A549 treated with DMSO at 1 μM for 4 hours (cell line): ENCODE measurements around the gene PCDHGA4. TPM values are rescaled to one million over a fixed set of nuclear protein-coding genes. Genes with fewer than 3 reads are reported as not detected.

ENCODE experiments used
- total RNA-seq: library from RNA; stranded (reverse); fragments of 200-300 nt; extraction: Qiagen RNA extraction; gene quantifications from 5 replicates; pipeline ENCODE4 v1.2.3, GENCODE V29; 2022; ENCODE audit warnings: low read depth

The PCDHGA4 gene
- total RNA-seq, 1 experiment from 2014 or later: 0.14 TPM

DNA sequence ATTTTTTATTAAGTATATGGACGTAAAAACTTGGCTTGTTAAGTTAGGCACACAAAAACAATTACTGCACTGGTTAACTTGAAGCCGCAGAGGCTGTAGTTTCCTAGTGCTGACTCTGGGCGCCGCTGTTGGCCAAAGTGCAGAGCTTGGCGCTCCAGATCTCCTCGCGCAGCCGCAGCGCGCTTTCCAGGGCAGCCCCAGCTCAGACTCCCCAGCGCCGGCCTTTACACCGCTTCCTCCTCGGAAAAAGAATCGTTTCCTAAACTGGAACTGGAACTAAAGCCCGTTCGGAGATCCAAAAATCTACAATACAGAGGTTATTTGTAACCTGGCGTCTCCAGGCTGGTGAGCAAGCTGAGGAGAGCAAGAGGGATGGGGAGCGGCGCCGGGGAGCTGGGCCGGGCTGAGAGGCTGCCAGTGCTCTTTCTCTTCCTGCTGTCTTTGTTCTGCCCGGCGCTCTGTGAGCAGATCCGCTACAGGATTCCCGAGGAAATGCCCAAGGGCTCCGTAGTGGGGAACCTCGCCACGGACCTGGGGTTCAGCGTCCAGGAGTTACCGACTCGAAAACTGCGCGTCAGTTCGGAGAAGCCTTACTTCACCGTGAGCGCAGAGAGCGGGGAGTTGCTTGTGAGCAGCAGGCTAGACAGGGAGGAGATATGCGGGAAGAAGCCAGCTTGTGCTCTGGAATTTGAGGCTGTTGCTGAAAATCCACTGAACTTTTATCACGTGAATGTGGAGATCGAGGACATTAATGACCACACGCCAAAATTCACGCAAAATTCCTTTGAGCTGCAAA, 43.1 kb downstream of the PCDHGA4 start, which contains the start of gene PCDHGB5:
Gene PCDHGB5, plus strand, starts transcription at position 192 of the 796 bp plus-strand sequence. Its CDS starts 181 bp downstream, at position 373.

DNA sequence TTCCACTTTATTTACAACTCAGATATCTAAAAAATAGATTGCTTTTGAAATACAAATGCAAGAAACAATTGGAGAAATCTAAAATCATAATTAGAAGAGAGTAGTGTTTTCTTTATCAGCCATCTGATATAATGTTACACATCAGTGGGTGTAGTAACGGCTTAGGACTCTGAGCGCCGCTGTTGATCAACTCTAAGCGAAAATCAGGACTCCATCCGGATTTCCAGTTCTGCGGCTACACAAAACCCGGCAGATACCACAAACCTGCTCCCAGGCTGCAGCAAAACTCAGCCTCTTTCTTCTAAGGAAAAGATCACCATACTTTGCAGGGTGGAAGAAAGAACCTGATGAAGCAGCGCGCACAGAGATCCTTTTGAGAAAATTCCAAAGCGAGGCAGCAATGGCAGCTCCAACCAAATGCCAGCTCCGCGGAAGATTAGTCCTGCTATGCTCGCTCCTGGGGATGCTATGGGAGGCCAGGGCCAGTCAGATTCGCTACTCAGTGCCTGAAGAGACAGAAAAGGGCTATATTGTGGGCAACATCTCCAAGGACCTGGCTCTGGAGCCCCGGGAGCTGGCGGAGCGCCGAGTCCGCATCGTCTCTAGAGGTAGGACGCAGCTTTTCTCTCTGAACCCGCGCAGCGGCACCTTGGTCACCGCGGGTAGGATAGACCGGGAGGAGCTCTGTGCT, 47.9 kb downstream of the PCDHGA4 start, which contains the start of gene PCDHGA9:
Gene PCDHGA9, plus strand, starts transcription at position 226 of the 691 bp plus-strand sequence. Its CDS starts 175 bp downstream, at position 401.

Other genes with a start within 250 kb of the PCDHGA4 start
- 0.03 to 0.17 TPM (median 0.05 TPM) in 5 replicates for gene PCDHB4, start 233.2 kb upstream of the PCDHGA4 start, total RNA-seq
- 1.2 to 1.9 TPM (median 1.4 TPM) in 5 replicates for gene PCDHB5, start 219.8 kb upstream of the PCDHGA4 start, total RNA-seq
- 0.85 to 1.3 TPM (median 1.1 TPM) in 5 replicates for gene PCDHB6, start 205.0 kb upstream of the PCDHGA4 start, total RNA-seq
- not detected in 5 replicates for gene PCDHB7, start 182.4 kb upstream of the PCDHGA4 start, total RNA-seq
- 0.24 to 0.35 TPM (median 0.29 TPM) in 5 replicates for gene PCDHB8, start 177.2 kb upstream of the PCDHGA4 start, total RNA-seq
- gene PCDHB16, start 172.6 kb upstream of the PCDHGA4 start, total RNA-seq: 0.04 to 0.19 TPM (median 0.06 TPM) in 5 replicates
- gene PCDHB9, start 167.9 kb upstream of the PCDHGA4 start, total RNA-seq: 0.05 to 0.12 TPM in 2 of 5 replicates, not detected in the others
- gene PCDHB10, start 162.7 kb upstream of the PCDHGA4 start, total RNA-seq: 0.04 to 0.06 TPM (median 0.05 TPM) in 3 of 5 replicates, not detected in the others
- 0.07 to 0.12 TPM (median 0.11 TPM) in 3 of 5 replicates, not detected in the others for gene PCDHB11, start 155.4 kb upstream of the PCDHGA4 start, total RNA-seq
- 0.02 TPM in 1 of 5 replicates, not detected in the others for gene PCDHB12, start 146.3 kb upstream of the PCDHGA4 start, total RNA-seq
- 0.05 to 0.09 TPM (median 0.06 TPM) in 5 replicates for gene PCDHB13, start 141.1 kb upstream of the PCDHGA4 start, total RNA-seq
- 0.05 to 0.15 TPM (median 0.08 TPM) in 5 replicates for gene PCDHB14, start 131.7 kb upstream of the PCDHGA4 start, total RNA-seq
- gene PCDHB15, start 109.6 kb upstream of the PCDHGA4 start, total RNA-seq: 0.05 to 0.06 TPM in 2 of 5 replicates, not detected in the others
- not detected in 5 replicates for gene SLC25A2, start 51.0 kb upstream of the PCDHGA4 start, total RNA-seq
- gene TAF7, start 34.2 kb upstream of the PCDHGA4 start, total RNA-seq: 67.8 to 84.2 TPM (median 73.3 TPM) in 5 replicates
- gene PCDHGA1, start 24.5 kb upstream of the PCDHGA4 start, total RNA-seq: 0.37 to 0.48 TPM (median 0.40 TPM) in 5 replicates
- 0.66 to 0.87 TPM (median 0.76 TPM) in 5 replicates for gene PCDHGA2, start 16.3 kb upstream of the PCDHGA4 start, total RNA-seq
- 0.02 to 0.04 TPM (median 0.03 TPM) in 3 of 5 replicates, not detected in the others for gene PCDHGA3, start 11.2 kb upstream of the PCDHGA4 start, total RNA-seq
- gene PCDHGB1, start 4.9 kb upstream of the PCDHGA4 start, total RNA-seq: 1.6 to 2.1 TPM (median 1.8 TPM) in 5 replicates
- gene PCDHGB2, start 5.0 kb downstream of the PCDHGA4 start, total RNA-seq: 0.09 to 0.20 TPM (median 0.14 TPM) in 4 of 5 replicates, not detected in the other
- gene PCDHGA5, start 9.1 kb downstream of the PCDHGA4 start, total RNA-seq: 0.07 to 0.22 TPM (median 0.18 TPM) in 5 replicates
- gene PCDHGB3, start 15.2 kb downstream of the PCDHGA4 start, total RNA-seq: 0.19 to 0.37 TPM (median 0.31 TPM) in 5 replicates
- 0.19 to 0.39 TPM (median 0.26 TPM) in 5 replicates for gene PCDHGA6, start 18.9 kb downstream of the PCDHGA4 start, total RNA-seq
- gene PCDHGA7, start 27.7 kb downstream of the PCDHGA4 start, total RNA-seq: 0.84 to 1.3 TPM (median 1.1 TPM) in 5 replicates
- gene PCDHGB4, start 32.7 kb downstream of the PCDHGA4 start, total RNA-seq: 0.77 to 1.0 TPM (median 0.88 TPM) in 5 replicates
- gene PCDHGA8, start 37.6 kb downstream of the PCDHGA4 start, total RNA-seq: 0.02 to 0.03 TPM (median 0.02 TPM) in 3 of 5 replicates, not detected in the others
- 2.3 to 2.7 TPM (median 2.6 TPM) in 5 replicates for gene PCDHGB5, start 42.9 kb downstream of the PCDHGA4 start, total RNA-seq
- 0.04 to 0.09 TPM (median 0.06 TPM) in 4 of 5 replicates, not detected in the other for gene PCDHGA9, start 47.8 kb downstream of the PCDHGA4 start, total RNA-seq
- gene PCDHGB6, start 53.0 kb downstream of the PCDHGA4 start, total RNA-seq: 0.09 to 0.23 TPM (median 0.13 TPM) in 5 replicates
- gene PCDHGA10, start 58.0 kb downstream of the PCDHGA4 start, total RNA-seq: 0.03 TPM in 1 of 5 replicates, not detected in the others
- gene PCDHGB7, start 62.7 kb downstream of the PCDHGA4 start, total RNA-seq: 0.06 to 0.08 TPM (median 0.06 TPM) in 4 of 5 replicates, not detected in the other
- gene PCDHGA11, start 66.0 kb downstream of the PCDHGA4 start, total RNA-seq: not detected in 5 replicates
- gene PCDHGA12, start 75.5 kb downstream of the PCDHGA4 start, total RNA-seq: 0.02 to 0.03 TPM in 2 of 5 replicates, not detected in the others
- 5.7 to 7.4 TPM (median 6.8 TPM) in 5 replicates for gene PCDHGC3, start 120.9 kb downstream of the PCDHGA4 start, total RNA-seq
- gene PCDHGC4, start 130.0 kb downstream of the PCDHGA4 start, total RNA-seq: not detected in 5 replicates
- 0.05 TPM in 1 of 5 replicates, not detected in the others for gene PCDHGC5, start 134.1 kb downstream of the PCDHGA4 start, total RNA-seq